ENCODE measurements around the gene PRPF19. TPM values are rescaled to one million over a fixed set of nuclear protein-coding genes. Genes with fewer than 3 reads are reported as not detected.

PRPF19 gene
- total RNA-seq, 1 experiment from 2014 or later = 115 TPM

- Mint-ChIP-seq H3K27me3 (ENCODE audit: insufficient read depth, unreplicated experiment) (no peaks in the 10 kb centered on the region), H3K4me3 (ENCODE audit: unreplicated experiment) (no peak overlapping the region), H3K36me3 (ENCODE audit: insufficient read depth, unreplicated experiment) (no peaks in the 10 kb centered on the region), H3K9me3 (ENCODE audit: unreplicated experiment) (no peaks in the 10 kb centered on the region), H3K4me1 (ENCODE audit: insufficient read depth, unreplicated experiment) (no peaks in the 10 kb centered on the region), H3K27ac (ENCODE audit: low read depth, unreplicated experiment) (no peak overlapping the region)
- TF ChIP-seq CTCF (IDR thresholded peaks at IDR 0.05; ENCODE audit: unreplicated experiment) = no peak
- intact Hi-C loops (cut with micrococcal nuclease) = no loop called here
- peak; percentile 76 for DNase-seq (ENCODE audit: unreplicated experiment)
- ChIA-PET CTCF (interaction anchor here (0.6 to 2.8 kb wide), 6 partner anchors 11 to 624 kb away, joined by 3 to 16 read pairs (median 4); no protein-coding TSS in a partner anchor), POLR2A (interaction anchor here (0.9 to 1.2 kb wide), 2 partner anchors 33 to 42 kb away, joined by 3 read pairs; no protein-coding TSS in a partner anchor)
- BruUV-seq (replicated peaks) = no TSS peak
These were observed 34.0 kb downstream of the PRPF19 start for GRCh38 chr11:60872124-60872960.

- no peaks in the 10 kb centered on the region for H3K27me3 Mint-ChIP-seq (ENCODE audit: insufficient read depth, unreplicated experiment)
- no peak overlapping the region for H3K4me3 Mint-ChIP-seq (ENCODE audit: unreplicated experiment)
- no peak for TF ChIP-seq CTCF (IDR thresholded peaks at IDR 0.05; ENCODE audit: unreplicated experiment)
- no peaks in the 10 kb centered on the region for H3K9me3 Mint-ChIP-seq (ENCODE audit: unreplicated experiment)
- no TSS peak for BruUV-seq (replicated peaks)
- H3K36me3 Mint-ChIP-seq (ENCODE audit: insufficient read depth, unreplicated experiment) = no peaks in the 10 kb centered on the region
- ChIA-PET POLR2A (interaction anchor here (1.1 to 1.2 kb wide), 2 partner anchors 27 to 41 kb away, joined by 3 to 4 read pairs; no protein-coding TSS in a partner anchor), CTCF (interaction anchor here (0.8 to 2.8 kb wide), 5 partner anchors 10 to 40 kb away, joined by 3 to 16 read pairs (median 4); no protein-coding TSS in a partner anchor)
- H3K27ac Mint-ChIP-seq (ENCODE audit: low read depth, unreplicated experiment) = no peak overlapping the region
- no peaks in the 10 kb centered on the region for H3K4me1 Mint-ChIP-seq (ENCODE audit: insufficient read depth, unreplicated experiment)
- intact Hi-C loops (cut with micrococcal nuclease) = no loop called here
- DNase-seq (ENCODE audit: unreplicated experiment) = peak; percentile 44
These were observed 34.9 kb downstream of the PRPF19 start for GRCh38 chr11:60871378-60872061.

GRCh38 chr11:60870733-60871377, 35.5 kb downstream of the PRPF19 start:
- Mint-ChIP-seq H3K36me3 (ENCODE audit: insufficient read depth, unreplicated experiment) (no peaks in the 10 kb centered on the region), H3K27me3 (ENCODE audit: insufficient read depth, unreplicated experiment) (no peaks in the 10 kb centered on the region), H3K9me3 (ENCODE audit: unreplicated experiment) (no peaks in the 10 kb centered on the region), H3K4me3 (ENCODE audit: unreplicated experiment) (no peak overlapping the region), H3K27ac (ENCODE audit: low read depth, unreplicated experiment) (no peak overlapping the region), H3K4me1 (ENCODE audit: insufficient read depth, unreplicated experiment) (no peaks in the 10 kb centered on the region)
- POLR2A ChIA-PET = interaction anchor here (1.1 kb wide), 1 partner anchor 27 kb away, joined by 4 read pairs; no protein-coding TSS in a partner anchor
- TF ChIP-seq CTCF (IDR thresholded peaks at IDR 0.05; ENCODE audit: unreplicated experiment) = no peak
- intact Hi-C loops (cut with micrococcal nuclease) = no loop called here
- CTCF ChIA-PET = interaction anchor here (1.5 to 2.8 kb wide), 3 partner anchors 10 to 40 kb away, joined by 4 to 16 read pairs (median 7); no protein-coding TSS in a partner anchor
- no TSS peak for BruUV-seq (replicated peaks)
- no peak for DNase-seq (ENCODE audit: unreplicated experiment)
